ENCODE measurements around the gene AGMAT. TPM values are rescaled to one million over a fixed set of nuclear protein-coding genes. Genes with fewer than 3 reads are reported as not detected.
A peak's percentile ranks its signal among the peaks of the same experiment; 100 is the strongest.

The AGMAT gene
- total RNA-seq, 1 donor from 2014 or later: not detected

GRCh38 chr1:15526490-15527339 lies 58.1 kb downstream of the AGMAT start, which contains the start of gene DNAJC16:
Gene DNAJC16 (plus strand): TSS chr1:15526848. CDS start chr1:15529106, 2,258 bp downstream.
- intact Hi-C loops (cut with micrococcal nuclease): no loop called here
- DNase-seq: peak; percentile 97
- ATAC-seq: peak; percentile 62

DNA sequence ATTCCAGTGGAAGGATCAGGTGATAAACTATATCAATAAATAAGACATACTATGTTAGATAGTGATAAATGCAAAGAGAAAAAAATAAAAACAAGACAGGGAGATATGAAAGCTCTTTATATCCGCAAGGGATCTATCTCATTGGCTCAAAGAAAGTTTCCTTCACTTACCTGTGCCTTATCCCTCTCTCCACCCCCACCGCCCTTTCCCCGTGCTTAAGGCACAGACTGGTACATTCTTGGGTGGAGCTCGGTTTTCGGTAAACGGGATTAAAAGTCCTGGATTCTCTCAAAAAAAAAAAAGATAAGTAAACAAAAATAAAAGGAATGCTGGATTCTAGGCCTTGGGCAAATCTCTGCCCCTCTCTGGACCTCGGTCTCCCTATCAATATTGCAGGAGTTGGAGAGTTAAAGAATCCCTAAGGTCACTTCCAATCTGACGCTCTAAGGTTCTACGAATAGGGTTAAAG lies 58.8 kb downstream of the AGMAT start:
- ATAC-seq: no peak
- no peak for DNase-seq
- intact Hi-C loops (cut with micrococcal nuclease): no loop called here

- intact Hi-C loops (cut with micrococcal nuclease): no loop called here
- DNase-seq (no peak), ATAC-seq (peak; percentile 6)
Measured at GRCh38 chr1:15525050-15526020, 59.5 kb downstream of the AGMAT start.

- ATAC-seq: peak; percentile 75
- DNase-seq: peak; percentile 100
- intact Hi-C loops (cut with micrococcal nuclease): no loop called here
Measured at GRCh38 chr1:15524283-15525049, 60.4 kb downstream of the AGMAT start.

DNA sequence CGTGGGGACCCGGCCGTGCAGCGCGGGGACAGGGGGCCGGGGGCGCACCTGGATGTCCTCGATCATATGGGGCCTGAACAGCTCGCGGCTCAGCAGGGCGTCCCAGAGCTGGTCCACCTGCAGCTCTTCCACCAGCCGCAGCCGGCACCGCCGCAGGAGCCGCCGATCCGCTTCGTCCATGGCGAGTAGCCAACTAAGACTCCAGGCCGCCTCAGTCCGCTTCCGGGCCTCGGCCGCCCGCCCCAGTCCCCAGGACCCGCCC lies 60.9 kb downstream of the AGMAT start, which contains the start of gene CASP9:
TSS of gene CASP9 (minus strand) at position 195 of the 262 bp plus-strand sequence. CDS start at position 180, 15 bp downstream.
- intact Hi-C loops (cut with micrococcal nuclease): no loop called here
- ATAC-seq (no peak), DNase-seq (no peak)

DNA sequence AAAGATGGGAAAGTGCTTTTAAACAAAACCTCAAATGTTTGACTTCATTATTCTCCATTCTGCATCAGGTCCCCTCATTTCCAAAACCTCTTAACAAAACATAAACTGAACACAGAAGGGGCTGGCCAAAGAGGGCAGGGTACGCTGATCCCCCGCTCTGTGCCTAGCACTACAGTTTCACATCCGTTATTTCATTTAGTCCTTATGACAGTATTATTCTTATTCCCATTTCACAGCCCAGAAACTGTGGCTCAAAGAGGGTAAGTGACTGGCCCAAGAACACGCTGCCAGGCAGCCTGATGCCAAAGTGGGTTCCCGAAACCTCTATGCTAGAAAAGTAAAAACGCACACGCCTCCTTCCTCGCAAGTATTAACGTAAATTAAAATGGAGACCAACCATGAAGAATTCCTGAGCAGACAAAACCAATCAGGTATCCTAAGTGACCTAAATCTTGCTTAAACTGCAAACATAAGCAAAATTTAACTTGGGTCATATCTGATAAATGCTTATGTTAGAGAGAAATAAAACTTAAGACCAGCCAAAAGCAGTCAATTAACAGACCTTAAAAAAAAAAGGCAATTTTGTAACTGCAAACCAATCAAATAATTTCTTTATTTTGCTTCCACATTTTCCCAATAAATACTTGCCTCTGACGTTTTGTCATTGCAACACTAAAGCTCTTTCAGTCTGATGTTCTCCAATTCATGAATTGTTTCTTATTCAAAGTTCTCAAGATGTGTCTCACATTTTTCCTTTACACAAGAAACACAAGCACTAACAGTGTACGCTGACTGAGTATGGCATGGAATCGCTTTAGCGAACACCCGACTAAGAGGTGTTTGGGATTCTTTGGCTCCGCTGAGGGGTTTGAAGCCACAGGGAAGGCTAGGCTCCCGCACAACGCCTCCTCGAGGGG lies 61.5 kb downstream of the AGMAT start:
- intact Hi-C loops (cut with micrococcal nuclease): no loop called here
- DNase-seq: no peak

GRCh38 chr1:15522551-15522950 lies 62.3 kb downstream of the AGMAT start:
- intact Hi-C loops (cut with micrococcal nuclease): no loop called here
- DNase-seq (no peak), ATAC-seq (no peak)

More for the DNA sequence above, 61.5 kb downstream of the AGMAT start:
- ATAC-seq: no peak

Other genes with a start within 250 kb of the AGMAT start
- 12.6 TPM for gene EFHD2, start 175.2 kb downstream of the AGMAT start, total RNA-seq
- not detected for gene CTRC, start 146.6 kb downstream of the AGMAT start, total RNA-seq
- gene CELA2A, start 128.3 kb downstream of the AGMAT start, total RNA-seq: not detected
- gene CELA2B, start 108.9 kb downstream of the AGMAT start, total RNA-seq: not detected
- 14.9 TPM for gene CASP9, start 60.8 kb downstream of the AGMAT start, total RNA-seq
- 17.1 TPM for gene DNAJC16, start 58.2 kb downstream of the AGMAT start, total RNA-seq
- gene DDI2, start 32.4 kb upstream of the AGMAT start, total RNA-seq: 21.9 TPM
- 95.2 TPM for gene PLEKHM2, start 99.3 kb upstream of the AGMAT start, total RNA-seq
- 52.8 TPM for gene SLC25A34, start 151.2 kb upstream of the AGMAT start, total RNA-seq
- not detected for gene TMEM82, start 157.4 kb upstream of the AGMAT start, total RNA-seq
- 100 TPM for gene FBLIM1, start 173.7 kb upstream of the AGMAT start, total RNA-seq
- gene UQCRHL, start 222.6 kb upstream of the AGMAT start, total RNA-seq: 6.0 TPM